Stimulated activated CD4-positive, alpha-beta T cell treated with anti-CD3 and anti-CD28 coated beads, Interleukin-1b, Interleukin-23, amount 100 ng/mL, for 48 hours (primary cell): ENCODE data around the gene PRKCA.

Experiments
- DNase-seq: peaks from one replicate; pipeline ENCODE4 v3.0.0-alpha.2; 2020

Gene PRKCA

GRCh38 chr17:66638707-66639479 lies 336.5 kb downstream of the PRKCA start:
- no peak for DNase-seq

DNA sequence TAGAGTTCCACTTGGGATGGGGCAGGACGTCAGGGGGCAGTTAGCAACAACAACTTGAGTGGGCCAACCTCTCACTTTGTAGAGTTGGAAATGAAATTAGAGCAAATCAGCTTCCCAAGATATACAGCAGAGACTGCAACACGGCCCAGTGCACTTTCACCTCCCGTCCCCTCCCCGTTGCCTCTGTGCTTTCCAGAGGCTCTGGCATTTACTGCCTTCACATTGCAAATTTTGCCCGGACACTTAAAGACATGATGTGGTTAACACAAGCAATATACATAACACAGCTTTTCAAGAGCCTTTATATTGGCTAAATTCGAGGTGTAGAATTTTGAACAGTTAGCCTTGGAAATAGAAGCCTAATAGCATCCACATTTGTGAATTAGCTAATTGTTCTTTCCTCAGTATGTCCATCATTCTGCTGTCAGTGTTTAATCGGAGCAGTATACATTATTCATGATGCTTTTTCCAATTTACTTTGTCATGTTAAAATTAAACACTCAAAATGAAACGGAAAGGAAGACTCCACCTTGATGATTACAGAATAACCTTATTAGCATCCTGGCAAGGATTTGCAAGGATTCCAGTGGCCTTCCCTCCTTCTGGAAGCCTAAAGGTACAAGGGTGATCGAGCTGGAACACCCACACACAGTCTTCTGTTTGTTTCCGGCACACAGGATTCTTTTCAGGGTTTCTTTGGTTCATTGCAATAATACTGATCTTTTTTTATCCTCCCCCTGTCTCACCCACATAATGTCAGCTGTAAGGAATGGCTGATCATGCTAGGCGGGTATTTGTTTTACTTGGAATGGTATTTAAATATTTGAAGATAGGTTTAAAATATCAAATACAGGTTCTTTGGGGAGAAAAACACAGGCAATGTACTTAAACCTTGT lies 341.6 kb downstream of the PRKCA start:
- DNase-seq, result no peak

DNA sequence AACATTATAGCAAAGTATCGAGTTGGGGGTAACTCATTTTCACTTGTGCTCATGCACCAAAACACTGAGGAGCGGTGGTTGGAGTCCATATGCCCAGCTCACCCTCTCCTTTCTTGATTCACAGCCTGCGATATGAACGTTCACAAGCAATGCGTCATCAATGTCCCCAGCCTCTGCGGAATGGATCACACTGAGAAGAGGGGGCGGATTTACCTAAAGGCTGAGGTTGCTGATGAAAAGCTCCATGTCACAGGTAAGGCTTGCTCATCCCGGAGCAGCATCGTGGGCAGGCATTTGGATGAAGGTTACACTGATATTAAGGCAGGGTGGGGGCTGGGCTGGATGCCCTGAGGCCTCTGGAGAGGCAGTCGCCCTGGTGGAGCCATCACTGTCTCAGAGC lies 342.8 kb downstream of the PRKCA start:
- no peak for DNase-seq

DNA sequence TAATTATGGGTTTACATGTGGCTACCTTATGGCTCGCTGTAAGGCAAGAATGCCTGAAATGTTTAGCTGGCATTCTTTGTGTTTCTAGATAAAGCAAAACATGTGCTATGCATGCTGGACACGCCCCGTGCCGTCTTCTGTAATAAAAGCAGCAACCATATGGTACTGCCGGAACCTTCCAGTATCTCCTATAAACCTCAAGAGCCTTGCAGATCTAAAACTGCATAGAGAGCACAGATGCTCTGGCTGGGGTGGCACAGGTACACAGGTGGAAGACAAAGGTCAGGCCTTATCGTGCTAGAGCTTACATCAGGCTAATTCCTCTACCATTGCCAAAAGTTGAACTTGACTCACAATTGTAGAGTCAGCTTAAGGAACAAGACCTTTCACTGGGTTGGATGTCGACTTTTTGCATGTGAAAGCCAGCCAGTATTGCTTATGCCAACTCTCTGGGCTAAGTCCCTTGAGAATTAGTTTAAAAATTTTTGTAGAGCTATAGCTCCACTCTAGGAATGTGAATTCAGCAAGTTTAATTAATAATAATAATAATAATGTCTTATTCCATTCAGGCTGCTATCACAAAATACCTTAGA lies 345.1 kb downstream of the PRKCA start:
- no peak for DNase-seq

GRCh38 chr17:66649818-66650543 lies 347.6 kb downstream of the PRKCA start:
- no peak for DNase-seq

GRCh38 chr17:66650544-66650877 lies 348.1 kb downstream of the PRKCA start:
- no peak for DNase-seq

DNA sequence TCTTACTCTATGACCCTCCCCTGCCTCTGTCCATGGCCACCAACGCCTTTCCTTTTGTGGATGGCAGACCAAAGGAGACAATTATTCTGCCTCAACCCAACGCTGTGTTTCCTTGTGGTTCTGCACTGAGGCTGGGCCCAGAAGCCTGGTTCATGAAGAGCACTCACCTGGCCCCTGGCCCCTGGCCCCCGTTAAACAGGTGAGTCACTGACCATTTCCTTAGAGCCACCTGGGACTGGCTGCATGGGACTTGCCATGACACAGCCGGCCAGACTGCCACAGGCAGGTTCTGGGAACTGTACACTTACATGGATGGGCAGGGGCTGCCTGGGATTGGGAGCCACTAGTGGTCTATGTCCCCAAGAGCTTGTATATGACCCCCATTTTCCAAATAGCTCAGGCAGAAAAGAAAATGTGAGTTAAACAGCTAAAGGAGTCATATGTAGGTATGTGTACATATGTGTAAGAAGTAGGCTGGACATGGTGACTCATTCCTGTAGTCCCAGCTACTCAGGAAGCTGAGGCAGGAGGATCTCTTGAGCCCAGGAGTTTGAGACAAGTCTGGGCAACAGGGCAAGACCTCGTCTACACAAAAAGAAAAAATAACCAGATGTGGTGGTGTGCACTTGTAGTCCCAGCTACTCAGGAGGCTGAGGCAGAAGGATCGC lies 350.6 kb downstream of the PRKCA start:
- DNase-seq, result peak; percentile 54

GRCh38 chr17:66654106-66654740 lies 351.8 kb downstream of the PRKCA start:
- DNase-seq, result no peak

DNA sequence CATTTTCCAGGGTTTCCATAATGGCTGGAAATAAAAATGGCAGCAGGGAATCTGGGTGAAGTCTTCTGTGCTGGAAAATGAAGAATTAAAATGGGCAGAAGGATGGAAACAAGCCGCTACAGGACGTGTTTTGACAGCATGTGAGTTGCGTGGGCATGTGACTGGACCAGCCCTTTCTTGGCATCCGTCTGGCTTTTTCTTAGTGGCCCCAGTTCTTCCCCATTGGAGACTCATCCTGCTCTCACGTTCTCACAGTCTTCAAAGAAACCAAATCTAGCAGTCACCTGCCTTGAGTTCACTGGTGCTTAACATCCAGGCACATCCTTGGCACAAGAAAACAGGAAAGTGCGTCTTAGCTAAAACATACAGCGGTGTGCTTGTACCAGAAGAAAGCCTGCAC lies 352.4 kb downstream of the PRKCA start:
- DNase-seq, result no peak

- no peak for DNase-seq
These were observed 353.0 kb downstream of the PRKCA start for GRCh38 chr17:66655461-66655860.

GRCh38 chr17:66655861-66656260 lies 353.4 kb downstream of the PRKCA start:
- DNase-seq, result peak; percentile 81

DNA sequence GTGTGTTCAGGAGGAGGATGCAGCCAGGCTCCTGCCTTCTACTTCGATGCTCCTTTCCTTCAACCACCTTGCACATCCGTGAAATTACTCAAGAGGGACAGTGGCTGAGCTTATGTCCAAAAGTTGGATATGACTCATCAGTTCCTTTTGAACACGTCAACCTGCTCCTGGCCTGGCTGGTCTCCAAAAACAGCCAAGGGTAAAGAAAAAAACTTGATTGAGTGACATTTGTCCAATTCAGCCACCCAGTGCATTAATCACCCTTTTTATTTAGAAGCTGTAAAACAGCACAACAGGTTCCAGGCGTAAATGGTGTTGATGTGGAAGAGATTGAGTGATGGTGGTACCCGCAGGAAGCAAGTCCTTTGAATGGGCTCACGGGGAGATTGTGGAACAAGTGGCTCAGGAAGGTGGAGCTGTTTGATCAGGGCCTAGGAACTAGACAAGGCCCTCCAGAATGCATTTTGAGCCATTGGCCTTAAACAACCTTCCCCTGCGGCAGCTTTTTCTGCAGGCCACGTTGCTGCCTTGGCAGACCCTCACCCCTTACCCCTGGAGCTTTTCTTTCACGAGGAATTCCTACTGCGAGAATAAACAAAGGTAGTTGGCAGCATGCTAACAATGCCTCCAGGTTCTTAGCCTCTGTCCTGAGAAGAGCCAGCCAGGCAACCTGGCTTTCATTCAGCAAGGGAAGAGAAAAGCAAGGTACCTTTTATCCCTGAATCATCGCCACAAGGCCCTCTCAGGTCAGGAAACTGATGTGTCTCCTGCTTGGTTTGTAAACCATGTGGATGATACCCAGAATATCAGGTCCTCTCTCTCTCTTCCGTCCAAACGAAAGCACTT lies 359.2 kb downstream of the PRKCA start:
- no peak for DNase-seq

DNA sequence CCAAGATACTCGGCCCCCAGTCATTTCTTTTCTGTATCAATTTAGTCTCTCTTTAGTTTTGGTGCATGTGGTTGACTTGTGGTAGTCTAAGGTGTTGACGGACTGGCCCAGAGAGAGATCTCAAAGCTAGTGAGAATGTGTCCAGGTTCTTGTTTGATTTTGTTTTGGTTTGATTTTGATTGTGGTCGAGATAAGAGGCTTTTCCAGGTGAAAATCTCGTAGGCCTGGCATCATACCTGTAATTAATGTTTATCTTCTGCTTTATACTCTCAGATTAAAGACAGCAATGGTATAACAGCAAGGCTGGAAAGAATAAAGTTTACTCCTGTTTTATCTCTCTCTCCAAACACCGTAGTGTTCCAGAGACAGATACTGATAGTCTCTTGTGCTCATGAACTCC lies 360.1 kb downstream of the PRKCA start:
- DNase-seq, result no peak

GRCh38 chr17:66663041-66663606 lies 360.7 kb downstream of the PRKCA start:
- DNase-seq, result no peak

DNA sequence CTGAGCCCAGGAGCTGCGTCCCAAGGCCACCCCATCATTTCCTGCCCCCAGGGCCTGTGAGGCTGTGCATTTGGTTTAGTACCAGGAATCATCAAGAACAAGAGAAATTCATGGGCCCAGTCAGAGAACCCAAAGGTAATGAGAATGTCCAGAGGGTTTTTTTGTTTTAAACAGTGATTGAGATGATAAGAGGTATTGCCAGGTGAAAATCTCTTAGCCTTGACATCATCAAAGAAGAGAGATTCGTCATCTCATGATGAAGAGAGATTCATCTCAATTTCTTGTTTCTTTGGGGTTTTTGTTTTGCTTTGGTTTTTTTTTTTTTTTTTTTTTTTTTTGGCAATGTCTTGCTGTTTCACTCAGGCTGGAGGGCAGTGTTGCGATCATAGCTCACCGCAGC lies 361.9 kb downstream of the PRKCA start:
- DNase-seq, result no peak

GRCh38 chr17:66665194-66665593 lies 362.8 kb downstream of the PRKCA start:
- DNase-seq, result no peak

GRCh38 chr17:66667090-66667489 lies 364.7 kb downstream of the PRKCA start:
- DNase-seq, result no peak

- DNase-seq, result peak; percentile 81
These were observed 365.1 kb downstream of the PRKCA start for GRCh38 chr17:66667491-66668030.

DNA sequence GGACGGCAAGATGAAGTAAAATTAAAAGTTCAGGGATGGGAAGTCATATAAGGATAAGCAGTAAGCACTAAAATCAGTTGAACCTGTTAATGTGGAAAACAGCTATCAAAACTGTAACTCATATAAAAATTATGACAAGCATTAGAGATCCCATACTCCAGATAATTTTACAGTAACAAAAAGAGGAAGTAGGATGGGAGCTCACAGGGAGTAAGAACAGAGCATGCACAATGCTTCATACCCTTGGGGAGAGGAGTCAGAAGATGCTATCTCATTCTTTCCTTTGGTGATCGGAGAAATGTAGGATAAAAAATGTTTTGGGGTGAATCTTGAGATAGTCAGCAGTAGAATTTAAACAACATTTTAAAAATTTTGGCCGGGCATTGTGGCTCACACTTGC lies 367.8 kb downstream of the PRKCA start:
- no peak for DNase-seq

DNA sequence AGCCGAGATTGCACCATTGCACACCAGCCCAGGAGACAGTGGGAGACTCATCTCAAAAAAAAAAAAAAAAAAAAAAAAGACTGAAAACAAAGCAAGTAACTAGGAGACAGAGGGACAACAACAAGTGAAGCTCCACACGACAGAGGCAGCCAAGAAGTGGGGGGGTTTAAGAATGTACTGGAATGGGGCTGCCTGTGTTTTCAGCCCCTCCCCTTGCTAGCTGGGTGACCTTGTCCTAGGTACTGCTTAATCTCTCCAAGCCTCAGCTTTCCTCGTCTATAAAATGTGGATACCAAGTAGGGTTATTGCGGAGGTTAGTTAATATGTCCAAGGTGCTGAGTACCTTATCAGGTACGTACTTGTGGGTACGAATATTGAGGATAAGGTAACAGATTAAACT lies 368.7 kb downstream of the PRKCA start:
- no peak for DNase-seq
